Activated T-helper 1 cell treated with Interleukin-2 at 50 U/mL for 16 hours (primary cell): ENCODE measurements around the gene GPR180.

ENCODE experiments used
- DNase-seq: peaks from one replicate; pipeline ENCODE4 v3.0.0-alpha.2; 2020; ENCODE audit warnings: low read depth

The GPR180 gene

GRCh38 chr13:94656176-94656575, 54.5 kb downstream of the GPR180 start:
- DNase-seq, result no peak

- DNase-seq, result no peak
Observed at GRCh38 chr13:94656766-94657165, 55.1 kb downstream of the GPR180 start.

- DNase-seq, result no peak
Observed at GRCh38 chr13:94657167-94657566, 55.5 kb downstream of the GPR180 start.

GRCh38 chr13:94658926-94659597, 57.4 kb downstream of the GPR180 start:
- DNase-seq, result no peak

GRCh38 chr13:94659598-94659946, 57.9 kb downstream of the GPR180 start:
- DNase-seq, result no peak

GRCh38 chr13:94660695-94661326, 59.2 kb downstream of the GPR180 start:
- DNase-seq, result no peak

- no peak for DNase-seq
Observed at GRCh38 chr13:94661406-94661805, 59.7 kb downstream of the GPR180 start.

GRCh38 chr13:94662274-94662945, 60.8 kb downstream of the GPR180 start:
- DNase-seq, result no peak

GRCh38 chr13:94664889-94665288, 63.2 kb downstream of the GPR180 start:
- no peak for DNase-seq

- DNase-seq, result no peak
Observed at GRCh38 chr13:94666065-94666464, 64.4 kb downstream of the GPR180 start.

GRCh38 chr13:94667190-94667589, 65.5 kb downstream of the GPR180 start:
- no peak for DNase-seq

- DNase-seq, result no peak
Observed at GRCh38 chr13:94672400-94672799, 70.7 kb downstream of the GPR180 start.

- DNase-seq, result no peak
Observed at GRCh38 chr13:94673851-94674250, 72.2 kb downstream of the GPR180 start.

- DNase-seq, result peak; percentile 4
Observed at GRCh38 chr13:94674609-94675348, 73.1 kb downstream of the GPR180 start.

GRCh38 chr13:94677799-94678198, 76.1 kb downstream of the GPR180 start:
- DNase-seq, result no peak

GRCh38 chr13:94678845-94679244, 77.2 kb downstream of the GPR180 start:
- no peak for DNase-seq

GRCh38 chr13:94679614-94680013, 78.0 kb downstream of the GPR180 start:
- no peak for DNase-seq

GRCh38 chr13:94682229-94682628, 80.6 kb downstream of the GPR180 start:
- DNase-seq, result no peak

- no peak for DNase-seq
Observed at GRCh38 chr13:94683409-94683808, 81.8 kb downstream of the GPR180 start.
